ENCODE measurements around the gene PEX5L. TPM values are rescaled to one million over a fixed set of nuclear protein-coding genes. Genes with fewer than 3 reads are reported as not detected.

Gene PEX5L
- polyA plus RNA-seq, 1 donor, result 0.58 TPM

DNA sequence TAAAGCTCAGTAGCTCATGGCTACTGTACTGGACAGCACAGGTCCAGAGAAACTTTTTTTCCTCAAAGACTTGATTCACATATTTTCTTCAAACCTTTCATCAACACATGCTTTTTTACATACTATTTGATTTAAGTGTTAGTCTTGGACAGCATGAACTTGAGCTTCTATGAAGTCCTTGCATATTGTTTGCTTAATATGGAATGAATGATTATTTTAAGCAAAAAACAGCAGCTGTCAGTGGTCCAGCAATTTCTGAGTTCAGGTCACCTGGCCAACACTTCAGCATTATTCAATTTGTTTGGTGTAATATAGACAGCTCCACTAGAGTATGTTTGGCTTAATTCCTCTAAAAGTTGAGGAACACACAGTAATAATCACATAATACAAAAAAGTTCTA lies 141.4 kb downstream of the PEX5L start:
- DNase-seq, result no peak

DNA sequence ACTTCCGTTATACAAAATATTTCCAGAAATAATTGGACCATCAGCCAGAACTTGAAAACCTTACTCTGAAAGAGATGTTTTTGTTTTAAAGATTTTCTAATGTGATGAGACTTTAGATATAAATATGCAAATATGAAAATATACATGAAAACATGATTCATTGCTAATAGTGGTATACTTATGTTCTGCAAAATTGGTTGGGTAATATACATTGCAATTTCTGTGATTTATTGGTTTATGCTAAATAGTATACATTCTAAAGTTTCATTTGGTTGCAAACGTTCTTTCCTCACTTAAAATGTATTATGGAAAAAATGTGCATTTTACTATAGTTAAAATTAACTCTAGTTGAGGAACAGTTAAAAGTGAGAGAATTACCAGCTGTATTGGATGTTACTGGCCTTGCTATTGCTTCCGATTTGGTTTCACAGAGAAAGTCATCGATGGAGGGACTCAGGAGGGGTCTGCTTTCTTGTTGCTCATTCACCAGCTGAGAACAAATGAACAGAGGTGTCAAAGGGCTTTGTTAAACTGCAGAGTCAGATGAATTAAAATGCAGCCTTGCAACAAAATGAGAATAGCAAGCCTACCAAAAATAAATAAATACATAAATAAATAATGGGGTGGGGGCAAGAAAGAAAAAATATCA lies 149.3 kb downstream of the PEX5L start:
- no peak for DNase-seq

DNA sequence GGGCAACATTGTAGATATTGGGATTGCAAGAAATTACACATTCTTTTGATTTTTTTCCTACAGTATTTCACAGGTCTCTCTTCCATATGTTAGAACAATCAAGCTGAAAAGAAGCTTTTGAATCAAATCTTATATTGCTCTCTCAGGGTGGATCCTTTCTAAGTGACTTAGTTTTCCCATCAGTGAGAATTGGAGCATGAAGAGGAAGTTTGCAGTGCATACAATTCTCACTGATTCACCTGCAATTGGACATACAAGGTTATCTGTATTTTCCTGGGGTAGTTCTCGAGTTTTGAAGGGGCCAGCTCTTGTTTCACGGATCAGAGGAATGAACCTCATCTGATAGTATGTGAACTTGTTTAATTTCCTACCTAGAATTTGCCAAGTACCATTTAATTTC lies 150.8 kb downstream of the PEX5L start:
- DNase-seq, result no peak

DNA sequence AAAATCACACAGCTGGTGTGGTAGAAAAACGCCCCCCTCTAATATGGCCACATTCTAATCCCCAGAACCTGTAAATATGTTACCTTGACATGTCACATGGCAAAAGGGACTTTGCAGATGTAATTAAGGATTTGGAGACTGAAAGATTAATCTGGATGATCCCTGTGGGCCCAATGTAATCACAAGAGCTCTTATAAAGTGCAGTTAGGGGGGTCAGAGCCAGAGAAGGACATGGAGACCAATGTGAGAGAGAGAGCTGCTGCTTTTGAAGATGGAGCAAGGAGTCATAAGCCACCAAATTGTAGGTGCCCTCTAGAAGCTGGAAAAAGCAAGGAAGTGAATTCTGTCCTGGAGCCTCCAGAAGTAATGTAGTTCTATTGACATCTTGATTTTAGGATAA lies 152.6 kb downstream of the PEX5L start:
- no peak for DNase-seq

DNA sequence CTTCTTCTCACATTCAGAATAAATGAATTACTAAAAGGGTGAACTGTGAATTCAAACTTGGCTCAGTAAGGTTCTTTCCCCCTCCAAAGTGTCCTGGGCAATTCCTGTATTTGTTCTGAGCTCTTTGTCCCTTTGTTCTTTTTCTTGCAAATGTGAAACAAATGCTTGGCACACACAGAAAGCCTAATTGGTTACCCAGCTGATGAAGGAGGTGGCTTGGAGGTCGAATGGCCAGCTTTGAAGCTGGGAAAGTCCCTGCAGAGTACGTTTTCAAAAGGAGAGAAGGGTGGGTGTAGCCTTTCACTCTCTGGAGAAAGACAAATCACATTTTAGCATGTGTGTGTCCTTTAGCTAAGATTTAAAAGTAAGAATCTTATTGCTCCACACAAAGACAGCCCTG lies 154.4 kb downstream of the PEX5L start:
- DNase-seq, result no peak

DNA sequence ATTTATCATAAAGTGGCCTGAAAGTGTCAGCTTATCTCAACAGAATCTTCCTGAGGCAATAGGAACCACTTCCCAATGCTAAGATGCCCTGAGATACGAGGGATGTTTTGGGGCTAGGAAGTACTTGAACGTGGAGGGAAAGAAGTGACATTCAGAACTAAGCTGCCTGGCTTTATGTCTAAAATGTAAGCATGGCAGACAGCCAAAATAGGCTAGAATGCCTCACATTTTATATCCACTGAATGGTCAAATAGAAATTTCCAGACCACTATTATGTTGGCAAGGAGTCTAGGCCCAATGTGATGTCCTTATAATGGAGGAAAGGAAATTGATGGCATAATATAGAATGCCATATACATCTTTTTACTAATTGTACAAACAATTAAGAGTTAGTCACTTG lies 154.9 kb downstream of the PEX5L start:
- DNase-seq, result no peak

DNA sequence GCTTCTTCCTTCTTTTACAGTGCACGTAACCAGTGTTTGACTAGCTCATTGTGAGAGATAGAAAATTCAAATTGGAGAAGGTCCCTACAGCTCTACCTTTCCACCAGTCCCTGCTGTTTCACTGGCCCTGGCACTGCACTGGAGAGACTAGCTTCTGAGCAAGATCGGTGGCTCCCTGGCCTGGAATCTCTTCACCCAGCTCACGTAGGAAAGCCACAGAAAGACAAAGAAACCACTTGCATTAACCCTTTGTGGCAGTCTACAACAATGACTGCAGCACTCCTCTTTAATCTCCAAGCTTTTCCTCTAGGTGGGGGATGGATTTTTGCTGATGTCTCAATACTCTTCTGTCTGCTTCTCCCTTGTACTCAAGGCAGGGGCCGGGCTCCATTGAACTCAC lies 155.9 kb downstream of the PEX5L start:
- DNase-seq, result no peak

DNA sequence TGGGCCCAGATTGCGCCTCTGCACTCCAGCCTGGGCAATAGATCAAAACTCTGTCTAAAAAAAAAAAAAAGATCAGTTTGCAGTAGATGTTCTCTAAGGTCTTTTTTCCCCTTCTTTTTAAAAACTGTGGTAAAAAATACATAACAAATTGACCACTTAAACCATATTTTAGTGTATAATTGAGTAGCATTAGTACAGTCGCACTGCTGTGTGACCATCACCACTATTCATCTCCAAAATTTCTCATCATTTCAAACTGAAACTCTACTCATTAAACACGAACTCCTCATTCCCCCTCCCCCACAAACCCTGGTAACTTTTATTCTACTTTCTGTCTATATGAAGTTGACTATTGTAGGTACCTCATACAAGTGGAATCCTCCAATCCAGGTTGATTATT lies 160.3 kb downstream of the PEX5L start:
- DNase-seq, result no peak

DNA sequence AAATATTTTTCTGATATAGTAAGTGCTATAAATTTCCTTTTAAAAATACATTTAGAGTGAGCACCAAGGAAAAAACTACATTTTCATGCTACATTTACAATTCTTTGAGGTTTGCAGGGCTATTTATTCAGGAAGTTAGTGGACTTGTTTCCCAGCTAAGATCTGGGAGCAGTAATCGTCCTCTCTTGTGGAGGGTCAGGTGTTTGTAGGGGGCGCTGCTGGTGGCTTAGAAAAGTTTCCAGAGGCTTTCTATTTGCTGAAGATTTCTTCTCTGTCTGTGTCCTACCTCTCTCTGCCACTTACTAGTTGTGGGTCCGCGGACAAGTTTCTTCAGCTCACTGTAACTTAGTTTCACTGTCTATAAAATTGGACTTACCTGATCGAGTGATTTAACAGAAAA lies 163.9 kb downstream of the PEX5L start:
- no peak for DNase-seq

DNA sequence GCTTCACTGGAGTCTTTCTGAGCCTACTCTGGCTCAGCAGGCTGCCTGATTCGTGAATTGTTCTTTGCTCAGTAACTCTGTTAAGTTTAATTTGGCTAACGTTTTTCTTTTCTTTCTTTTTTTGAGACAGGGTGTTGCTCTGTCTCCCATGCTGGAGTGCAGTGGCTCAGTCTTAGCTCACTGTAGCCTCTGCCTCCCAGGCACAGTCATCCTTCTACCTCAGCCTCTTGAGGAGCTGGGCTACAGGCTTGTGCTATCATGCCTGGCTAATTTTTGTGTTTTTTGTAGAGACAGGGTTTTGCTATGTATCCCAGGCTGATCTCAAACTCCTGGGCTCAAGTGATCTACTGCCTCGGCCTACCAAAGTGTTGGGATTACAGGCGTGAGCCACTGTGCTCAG lies 165.0 kb downstream of the PEX5L start:
- no peak for DNase-seq

DNA sequence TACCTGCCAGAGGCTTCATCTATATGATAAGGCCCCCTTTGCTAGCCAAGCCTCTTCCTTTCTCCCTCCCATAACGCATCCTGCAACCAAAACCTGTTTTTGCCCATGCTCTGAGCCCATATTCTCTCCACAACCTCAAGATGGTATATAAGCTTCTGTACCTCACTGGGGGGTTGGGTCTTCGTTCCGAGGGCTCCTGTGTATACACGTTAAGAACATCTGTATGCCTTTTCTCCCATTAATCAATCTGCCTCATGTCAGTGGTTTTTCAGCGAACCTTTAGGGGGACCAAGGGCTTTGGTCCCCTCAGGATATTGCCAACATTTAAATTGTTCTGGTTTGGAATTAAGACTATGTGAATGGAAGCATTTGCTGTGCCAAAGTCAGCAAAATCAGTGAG lies 168.0 kb downstream of the PEX5L start:
- no peak for DNase-seq

DNA sequence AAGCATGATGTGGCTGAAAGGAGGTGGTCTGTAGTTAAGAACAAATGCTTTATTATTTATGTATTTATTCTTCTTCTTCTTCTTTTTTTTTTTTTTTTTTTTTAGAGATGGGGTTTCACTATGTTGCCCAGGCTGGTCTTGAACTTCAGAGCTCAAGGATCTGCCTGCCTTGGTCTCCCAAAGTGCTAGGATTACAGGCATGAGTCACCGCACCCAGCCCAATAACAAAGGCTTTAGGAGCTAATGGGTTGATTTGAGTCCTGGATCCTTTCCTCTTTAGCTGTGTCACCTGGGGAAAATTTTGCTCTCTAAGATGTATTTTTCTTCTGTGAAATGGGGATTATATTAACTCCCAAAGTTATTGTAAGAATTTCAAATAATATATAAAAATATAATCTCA lies 168.8 kb downstream of the PEX5L start:
- no peak for DNase-seq

DNA sequence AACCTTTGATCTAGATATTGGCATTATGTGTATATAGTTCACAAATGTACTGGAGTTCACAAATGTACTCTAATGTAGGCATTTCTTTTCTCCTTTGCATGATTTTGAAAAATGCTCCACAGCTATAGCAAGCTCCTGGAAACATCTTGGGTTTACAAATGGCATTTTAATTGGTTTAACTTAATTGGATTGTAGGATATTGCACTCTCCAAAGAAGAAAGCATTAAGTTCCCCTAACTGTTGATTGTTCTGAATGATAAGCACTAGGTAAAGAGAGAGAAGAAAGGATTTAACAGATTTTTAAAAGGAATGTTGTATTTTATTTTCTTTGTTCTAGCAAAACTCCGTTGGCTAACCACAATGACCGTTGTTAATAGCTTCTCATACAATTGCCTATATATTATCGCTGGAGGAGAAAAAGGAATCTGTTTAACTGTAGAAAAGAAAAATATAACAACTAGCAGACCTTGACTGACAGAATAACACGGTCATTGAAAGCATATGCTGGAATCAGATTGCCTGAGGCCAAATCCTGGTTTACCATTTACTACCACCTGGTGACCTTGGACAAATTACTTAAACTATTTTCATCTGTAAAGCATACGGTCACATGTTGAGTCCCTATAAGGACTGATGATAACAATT lies 170.8 kb downstream of the PEX5L start:
- DNase-seq, result peak; percentile 24

DNA sequence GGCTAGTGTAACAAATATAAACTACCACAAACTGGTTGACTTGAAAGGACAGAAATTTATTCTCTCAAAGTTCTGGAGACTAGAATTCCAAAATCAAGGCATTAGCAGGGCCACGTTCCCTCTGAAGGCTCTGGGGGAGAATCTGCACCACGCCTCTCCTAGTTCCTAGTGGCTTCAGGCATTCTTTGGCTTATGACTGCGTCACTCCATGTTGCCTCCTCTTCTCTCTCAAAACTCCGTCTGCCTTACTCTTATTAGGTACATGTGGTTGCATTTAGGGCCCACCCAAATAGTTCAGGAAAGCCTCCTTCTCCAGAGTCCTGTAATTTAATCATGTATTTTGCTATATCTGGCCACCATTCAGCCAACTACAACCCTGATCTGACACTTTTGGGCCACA lies 174.8 kb downstream of the PEX5L start:
- DNase-seq, result no peak

DNA sequence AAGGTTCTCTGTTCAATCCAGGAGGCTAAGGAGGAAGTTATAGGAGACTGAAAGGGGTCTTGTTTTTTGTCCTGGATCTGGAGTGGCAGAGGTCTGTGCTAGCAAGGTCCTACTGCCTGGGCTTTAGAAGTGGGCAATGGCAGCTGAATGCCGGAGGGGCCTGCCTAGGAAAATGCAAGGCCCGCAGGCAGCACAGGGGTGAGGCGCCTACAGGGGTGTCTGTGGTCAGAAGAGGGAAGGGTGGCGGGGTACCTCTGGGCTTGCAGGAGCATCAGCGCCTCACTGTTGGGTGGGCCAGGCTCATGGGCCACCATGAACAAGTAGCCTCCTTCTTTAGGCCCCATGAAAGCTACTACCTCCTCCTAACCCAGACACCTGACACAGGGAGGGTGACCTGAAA lies 175.4 kb downstream of the PEX5L start:
- no peak for DNase-seq

DNA sequence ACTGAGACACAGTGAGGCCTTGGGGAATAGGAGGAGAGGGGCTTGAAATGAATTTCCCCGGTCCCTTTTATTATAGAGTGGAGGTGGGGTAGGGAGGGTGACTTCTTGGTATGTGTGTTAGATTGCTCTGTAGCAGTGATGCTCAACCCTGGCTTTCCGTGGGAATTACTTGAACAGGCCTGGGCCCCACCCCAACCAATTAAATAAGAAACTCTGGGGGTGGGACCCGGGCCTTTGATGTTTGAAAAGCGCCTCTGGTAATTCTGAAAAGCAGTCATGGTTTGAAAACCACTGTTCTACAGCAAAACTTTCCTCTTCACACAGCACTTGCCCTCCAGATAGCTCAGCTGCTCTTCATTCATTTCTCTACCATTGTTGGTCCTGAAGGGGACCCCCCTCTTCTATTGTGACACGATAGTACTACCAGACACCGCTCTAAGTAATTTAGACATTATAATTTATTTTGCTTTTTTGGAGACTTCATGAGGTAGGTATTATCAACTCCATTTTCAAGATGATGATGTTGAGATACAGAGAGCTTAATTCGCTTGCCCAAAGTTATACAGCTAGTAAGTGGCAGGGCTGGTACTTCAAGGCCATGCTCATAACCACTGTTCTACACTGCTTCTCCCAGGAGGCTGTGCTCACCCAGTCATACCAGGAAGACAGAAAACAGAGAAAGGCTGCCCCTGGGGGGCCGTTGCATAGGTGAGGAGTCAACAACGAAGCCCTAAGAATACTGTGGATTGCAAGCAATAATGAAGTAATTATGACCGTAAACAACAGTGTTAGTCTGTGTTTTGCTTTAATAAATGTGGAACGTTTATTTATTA lies 176.2 kb downstream of the PEX5L start:
- DNase-seq, result no peak

DNA sequence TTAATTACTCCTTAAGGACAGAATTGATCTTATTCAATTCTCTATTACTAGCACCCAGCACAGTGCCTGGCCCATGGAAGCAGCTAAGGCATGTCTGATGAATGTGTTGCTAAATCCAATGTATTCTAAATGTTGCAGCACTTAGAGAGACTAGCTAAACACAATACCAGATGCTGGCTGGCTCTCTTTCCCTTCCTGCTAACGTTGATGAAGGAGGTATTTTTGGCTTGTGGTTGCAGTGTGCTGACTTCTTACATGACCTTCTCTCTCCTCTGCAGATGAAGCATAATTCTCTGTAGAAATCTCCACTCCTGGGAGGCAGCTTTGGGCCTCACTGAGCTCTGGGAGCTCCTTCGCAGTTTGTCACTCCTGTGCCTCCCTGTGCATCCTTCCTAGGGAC lies 183.6 kb downstream of the PEX5L start:
- no peak for DNase-seq

DNA sequence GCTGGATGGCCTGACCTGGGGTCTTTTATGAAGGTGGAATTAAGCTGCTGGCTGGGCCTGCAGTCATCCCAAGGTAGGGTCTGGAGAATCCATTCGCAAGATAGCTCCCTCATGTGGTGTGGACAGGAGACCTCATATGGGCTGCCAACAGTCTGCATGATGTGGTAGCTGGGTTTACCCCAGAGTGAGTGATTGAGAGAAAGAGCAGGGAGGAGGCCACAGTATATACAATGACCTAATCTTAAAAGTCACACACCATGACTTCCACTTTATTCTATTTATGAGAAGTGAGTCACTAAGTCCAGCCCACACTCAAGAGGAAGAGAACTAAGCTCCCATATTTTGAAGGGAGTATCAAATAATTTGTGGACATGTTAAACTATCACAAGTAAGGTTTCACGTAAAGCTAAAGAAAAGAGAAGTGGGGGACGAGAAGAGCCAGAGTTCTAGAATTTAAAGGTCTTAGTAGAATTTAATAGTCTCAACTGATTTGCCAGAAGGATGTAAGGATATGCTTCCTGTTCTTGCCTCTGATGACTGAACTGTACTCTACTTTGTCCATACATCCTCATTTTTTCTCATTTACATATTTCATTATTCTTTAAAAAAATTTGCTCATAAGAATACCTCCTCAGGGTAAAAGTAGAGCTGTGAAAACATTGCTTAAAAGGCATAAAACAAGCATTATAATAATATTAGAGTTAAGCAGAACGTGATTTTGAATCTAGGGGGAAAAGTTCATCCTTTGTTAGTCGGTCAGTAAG lies 184.4 kb downstream of the PEX5L start:
- no peak for DNase-seq

DNA sequence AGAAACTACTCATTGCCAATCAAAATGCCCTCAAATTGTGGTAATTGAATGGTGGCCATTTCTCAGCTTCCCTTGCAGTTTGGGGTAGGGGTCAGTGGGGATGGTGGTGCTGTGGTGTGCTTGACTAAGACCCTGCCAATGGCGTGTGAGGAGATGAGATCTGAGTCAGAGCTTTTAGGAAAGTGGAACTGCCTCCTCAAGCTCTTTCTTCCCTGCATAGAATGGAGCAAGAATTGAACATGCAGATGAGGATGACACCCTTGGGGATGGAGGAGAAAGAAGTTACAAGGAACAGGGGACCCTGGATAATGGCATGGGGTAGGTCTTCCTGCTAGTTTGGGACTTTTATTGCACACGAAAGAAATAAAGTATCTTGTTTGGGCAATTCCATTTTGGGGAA lies 188.0 kb downstream of the PEX5L start:
- no peak for DNase-seq

DNA sequence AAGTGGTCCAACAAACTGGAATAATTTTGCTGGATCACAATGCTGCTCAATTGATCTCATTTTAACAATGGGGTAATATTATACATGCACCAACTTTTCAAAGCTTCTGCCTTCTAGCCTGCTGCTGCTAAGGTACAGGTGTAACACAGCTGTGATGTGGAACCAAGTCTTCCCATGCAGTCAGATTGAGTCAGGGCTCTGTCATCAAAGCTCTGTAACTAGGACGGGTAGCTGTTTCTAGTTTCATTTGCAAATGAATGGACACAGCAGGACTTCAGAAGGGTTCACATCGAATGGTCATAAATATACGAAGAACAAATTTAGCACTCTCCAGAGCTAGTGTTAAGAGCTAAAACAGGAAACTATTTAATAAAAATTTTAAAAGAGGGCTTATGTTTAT lies 194.7 kb downstream of the PEX5L start:
- DNase-seq, result no peak

DNA sequence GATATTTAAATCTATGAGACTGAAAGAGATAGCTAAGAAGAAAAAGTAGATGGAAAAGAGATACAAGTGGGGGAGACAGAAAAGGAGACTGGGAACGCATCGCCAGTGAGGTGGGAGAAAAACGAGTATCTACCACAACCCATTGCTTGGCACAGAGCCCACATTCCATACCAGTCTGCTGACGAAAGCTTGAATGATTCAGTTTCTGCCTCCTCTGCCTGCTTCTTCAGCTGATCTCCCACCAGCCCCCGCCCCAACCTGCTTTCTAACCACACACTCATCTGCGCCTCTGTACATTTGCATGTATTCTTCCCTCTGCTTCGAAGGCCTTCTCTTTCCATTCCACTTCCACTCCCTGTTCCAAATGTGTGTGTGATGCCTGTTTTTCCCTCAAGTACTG lies 195.8 kb downstream of the PEX5L start:
- no peak for DNase-seq

DNA sequence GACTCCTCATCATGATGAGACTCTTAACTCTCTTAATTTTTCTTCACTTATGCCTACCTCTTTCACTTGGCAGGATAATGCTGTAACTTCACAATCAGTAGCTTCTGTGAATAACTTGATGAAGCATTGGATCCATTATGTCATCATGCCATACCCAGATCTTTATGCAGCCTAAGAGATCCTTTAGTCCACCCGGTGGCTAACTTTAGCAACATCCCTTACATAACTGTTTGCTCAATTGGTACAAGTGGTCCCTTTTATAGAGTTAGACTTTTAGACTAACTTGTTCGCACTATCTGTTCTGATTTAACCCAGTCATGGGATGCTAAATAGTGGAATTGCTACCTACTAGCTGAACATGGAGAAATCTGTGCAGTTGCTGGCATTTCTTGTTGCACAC lies 199.4 kb downstream of the PEX5L start:
- DNase-seq, result no peak

DNA sequence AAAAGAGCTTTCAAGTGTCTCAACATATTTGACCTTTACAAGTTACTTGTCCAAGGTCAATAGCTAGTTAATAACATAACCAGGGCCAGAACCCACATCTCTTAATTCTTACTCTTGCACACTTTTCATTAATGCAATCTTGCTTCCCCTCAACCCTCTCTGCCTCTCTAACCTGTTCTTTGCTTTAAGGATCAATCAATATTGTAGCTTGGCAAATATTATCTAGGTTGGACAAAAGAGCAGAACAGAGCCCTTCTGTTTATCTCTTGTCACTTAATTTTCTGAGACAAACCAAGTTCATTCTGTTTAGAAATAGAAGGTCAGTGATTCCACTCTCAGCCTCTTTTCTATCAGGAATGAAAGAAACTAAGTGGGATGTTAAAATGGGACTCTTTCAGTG lies 203.4 kb downstream of the PEX5L start:
- no peak for DNase-seq
